Activated CD4-positive, CD25-positive, alpha-beta regulatory T cell treated with anti-CD3 and anti-CD28 coated beads, Interleukin-2, amount 50 U/mL, for 72 hours (primary cell): ENCODE results near the gene FBXL12.
"Not testable (repeated sequence)": the region's sequence is repeated elsewhere in the genome, so short reads cannot be mapped to it uniquely, and the experiment has no call there.

Source experiments
- DNase-seq: peaks from one replicate; pipeline ENCODE4 v3.0.0; 2021

The FBXL12 gene

DNA sequence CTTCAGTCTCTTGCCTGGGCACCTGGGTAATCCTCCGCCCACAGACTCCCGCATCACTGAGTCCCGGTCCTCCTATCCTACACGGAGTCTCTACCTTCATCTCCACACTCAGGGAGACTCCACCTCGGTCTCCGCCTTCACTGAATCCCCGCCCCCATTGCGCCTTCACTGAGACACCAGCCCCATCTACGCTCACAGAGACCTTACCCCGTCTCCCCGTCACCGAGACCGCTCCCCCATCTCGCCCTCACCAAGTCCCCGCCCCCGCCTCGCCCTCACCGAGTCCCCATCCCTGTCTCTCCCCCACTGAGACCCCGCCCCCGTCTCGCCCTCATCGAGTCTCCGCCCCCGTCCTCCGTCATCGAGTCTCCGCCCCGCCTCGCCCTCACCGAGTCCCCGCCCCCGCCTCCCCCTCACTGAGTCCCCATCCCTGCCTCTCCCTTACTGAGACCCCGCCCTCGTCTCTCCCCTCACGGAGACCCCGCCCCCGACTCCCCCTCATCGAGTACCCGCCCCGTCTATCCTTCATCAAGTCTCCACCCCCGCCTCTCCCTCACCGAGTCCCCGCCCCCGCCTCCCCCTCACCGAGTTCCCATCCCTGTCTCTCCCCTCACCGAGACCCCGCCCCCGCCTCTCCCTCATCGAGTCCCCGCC is 27.2 kb downstream of the FBXL12 start:
- peak; percentile 87 for DNase-seq

DNA sequence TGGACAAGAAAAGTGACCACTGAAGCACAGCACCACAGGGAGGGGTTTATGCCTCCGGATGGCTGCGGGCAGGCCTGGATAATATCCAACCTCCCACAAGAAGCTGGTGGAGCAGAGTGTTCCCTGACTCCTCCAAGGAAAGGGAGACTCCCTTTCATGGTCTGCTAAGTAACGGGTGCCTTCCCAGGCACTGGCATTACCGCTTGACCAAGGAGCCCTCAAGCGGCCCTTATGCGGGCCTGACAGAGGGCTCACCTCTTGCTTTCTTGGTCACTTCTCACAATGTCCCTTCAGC is 27.9 kb downstream of the FBXL12 start:
- not testable (repeated sequence) for DNase-seq

DNA sequence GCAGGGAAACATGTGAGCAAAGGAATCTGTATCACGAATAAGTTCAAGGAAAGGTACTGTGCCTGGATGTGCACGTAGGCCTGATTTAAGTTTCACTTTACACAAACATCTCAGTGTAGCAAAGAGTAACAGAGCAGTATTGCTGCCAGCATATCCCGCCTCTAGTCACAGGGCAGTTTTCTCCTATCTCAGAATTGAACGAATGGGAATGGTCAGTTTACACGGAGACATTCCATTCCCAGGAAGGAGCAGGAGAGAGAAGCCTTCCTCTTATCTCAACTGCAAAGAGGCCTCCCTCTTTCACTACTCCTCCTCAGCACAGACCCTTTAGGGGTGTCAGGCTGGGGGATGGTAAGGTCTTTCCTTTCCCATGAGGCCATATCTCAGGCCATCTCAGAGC is 29.3 kb downstream of the FBXL12 start:
- not testable (repeated sequence) for DNase-seq

DNA sequence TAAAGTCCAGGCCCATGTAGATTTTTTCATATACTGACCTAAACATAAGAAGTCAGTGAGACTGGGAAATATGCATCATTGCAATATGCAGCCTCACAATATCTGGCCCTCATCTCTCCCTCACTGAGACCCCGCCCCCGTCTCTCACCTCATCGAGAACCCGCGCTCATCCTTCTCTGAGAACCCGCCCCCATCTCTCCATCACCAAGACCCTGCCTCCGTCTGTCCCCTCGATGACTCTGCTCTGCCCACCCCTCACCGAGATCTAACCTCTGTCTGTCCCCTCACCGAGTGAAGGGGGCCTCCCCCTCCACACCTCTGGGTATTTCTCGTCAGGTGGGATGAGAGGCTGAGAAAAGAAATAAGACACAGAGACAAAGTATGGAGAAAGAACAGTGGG is 29.8 kb downstream of the FBXL12 start:
- no peak for DNase-seq

DNA sequence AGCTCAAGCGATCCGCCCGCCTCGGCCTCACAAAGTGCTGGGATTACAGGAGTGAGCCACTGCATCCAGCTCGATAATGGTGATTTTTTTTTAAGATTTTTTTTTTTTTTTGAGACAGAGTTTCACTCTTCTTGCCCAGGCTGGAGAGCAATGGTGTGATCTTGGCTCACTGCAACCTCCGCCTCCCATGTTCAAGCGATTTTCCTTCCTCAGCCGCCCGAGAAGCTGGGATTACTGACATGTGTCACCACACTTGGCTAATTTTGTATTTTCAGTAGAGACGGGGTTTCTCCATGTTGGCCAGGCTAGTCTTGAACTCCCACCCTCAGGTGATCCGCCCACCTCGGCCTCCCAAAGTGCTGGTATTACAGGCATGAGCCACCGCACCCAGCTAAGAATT is 30.3 kb downstream of the FBXL12 start:
- DNase-seq = not testable (repeated sequence)

DNA sequence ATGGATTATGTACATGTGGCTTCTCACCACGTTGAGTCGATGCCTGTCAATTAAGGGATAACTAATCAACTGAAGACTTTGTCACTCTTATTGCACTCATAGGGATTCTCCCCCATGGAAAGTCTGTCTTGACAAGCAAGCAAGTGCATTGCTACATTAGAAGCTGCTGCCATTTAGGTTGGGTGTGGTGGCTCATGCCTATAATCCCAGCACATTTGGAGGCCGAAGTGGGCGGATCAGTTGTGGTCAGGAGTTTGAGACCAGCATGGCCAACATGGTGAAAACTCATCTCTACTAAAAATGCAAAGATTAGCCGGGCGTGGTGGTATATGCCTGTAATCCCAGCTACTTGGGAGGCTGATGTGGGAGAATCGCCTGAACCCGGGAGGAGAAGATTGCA is 32.1 kb downstream of the FBXL12 start:
- no peak for DNase-seq

DNA sequence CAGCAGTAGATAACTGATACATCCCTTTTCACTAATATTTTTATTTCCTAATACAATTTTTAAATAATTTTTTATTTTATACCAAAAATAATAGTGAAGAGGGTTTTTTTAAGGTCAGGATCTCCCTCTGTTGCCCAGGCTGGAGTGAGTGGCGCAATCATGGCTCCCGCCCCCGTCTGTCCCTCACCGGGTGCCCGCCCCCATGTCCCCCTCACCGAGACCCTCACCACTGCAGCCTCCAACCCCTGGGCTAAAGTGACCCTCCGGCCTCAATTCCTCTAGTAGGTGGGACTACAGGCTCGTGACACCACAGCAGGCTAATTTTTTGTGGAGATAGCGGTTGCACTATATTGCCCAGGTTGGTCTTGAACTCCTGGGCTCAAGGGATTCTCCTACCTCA is 32.5 kb downstream of the FBXL12 start:
- no peak for DNase-seq

DNA sequence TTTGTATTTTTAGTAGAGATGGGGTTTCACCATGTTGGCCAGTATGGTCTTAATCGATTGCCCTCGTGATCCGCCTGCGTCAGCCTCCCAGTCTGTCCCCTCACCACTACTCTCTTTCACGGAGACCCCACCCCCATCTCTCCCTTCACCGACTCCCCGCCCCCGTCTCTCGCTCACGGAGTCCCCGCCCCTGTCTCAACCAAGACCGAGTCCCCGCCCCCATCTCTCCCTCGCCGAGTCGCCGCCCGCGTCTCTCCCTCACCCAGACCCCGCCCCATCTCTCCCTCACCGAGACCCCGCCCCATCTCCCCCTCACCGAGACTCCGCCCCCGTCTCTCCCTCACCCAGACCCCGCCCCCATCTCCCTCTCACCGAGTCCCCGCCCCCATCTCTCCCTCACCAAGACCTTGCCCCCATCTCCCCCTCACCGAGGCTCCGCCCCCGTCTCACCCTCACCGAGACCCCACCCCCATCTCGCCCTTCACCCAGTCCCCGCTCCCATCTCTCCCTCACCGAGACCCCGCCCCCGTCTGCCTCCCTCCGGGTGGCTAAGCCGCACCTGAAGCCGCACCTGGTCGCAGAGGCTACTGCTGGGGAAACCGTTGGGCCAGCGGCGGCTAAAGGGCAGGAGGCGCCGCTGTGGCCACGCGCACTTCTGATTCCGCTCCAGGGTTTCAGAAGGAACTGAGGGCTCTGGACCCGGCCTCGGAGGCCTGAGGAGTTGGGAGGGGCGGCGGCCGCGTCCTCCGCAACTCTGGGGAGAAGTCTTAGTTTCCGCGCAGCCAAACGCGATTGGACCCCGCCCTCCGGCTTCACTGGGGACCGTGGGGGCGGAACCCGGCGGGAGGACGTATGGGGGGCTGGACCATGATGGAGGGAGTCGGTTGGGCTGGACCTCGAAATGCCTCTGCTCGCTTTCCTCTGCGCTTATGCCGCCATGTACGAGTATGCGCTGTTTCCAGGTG is 33.2 kb downstream of the FBXL12 start:
- DNase-seq = peak; percentile 96

DNA sequence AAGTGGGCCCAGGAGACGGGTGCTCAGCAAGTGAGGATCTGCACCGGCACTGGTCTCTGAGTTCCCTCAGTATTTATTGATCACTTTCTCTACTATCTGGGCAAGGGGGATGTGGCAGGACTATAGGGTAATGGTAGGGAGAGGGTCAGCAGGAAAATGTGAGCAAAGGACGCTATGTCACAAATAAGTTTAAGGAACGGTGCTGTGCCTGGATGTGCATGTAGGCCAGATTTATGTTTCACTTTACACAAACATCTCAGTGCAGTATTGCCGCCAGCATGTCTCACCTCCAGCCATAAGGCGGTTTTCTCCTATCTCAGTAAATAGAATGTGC is 34.7 kb downstream of the FBXL12 start:
- DNase-seq = not testable (repeated sequence)

DNA sequence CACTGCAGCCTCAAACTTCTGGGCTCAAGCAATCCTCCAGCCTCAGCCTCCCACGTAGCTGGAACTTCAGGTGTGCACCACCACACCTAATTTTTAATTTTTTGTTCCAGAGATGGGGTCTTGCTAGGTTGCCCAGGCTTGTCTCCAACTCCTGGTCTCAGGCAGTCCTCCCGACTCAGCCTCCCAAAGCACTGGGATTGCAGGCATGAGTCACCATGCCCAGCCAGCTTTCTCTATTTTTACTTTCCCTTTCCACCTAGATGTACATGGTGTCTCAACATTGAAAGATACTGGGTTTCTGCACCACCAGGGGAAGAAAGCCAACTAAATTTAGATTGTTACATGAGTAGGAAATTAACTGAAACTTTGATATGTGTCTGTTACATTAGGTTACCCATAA is 36.5 kb downstream of the FBXL12 start:
- DNase-seq = no peak

DNA sequence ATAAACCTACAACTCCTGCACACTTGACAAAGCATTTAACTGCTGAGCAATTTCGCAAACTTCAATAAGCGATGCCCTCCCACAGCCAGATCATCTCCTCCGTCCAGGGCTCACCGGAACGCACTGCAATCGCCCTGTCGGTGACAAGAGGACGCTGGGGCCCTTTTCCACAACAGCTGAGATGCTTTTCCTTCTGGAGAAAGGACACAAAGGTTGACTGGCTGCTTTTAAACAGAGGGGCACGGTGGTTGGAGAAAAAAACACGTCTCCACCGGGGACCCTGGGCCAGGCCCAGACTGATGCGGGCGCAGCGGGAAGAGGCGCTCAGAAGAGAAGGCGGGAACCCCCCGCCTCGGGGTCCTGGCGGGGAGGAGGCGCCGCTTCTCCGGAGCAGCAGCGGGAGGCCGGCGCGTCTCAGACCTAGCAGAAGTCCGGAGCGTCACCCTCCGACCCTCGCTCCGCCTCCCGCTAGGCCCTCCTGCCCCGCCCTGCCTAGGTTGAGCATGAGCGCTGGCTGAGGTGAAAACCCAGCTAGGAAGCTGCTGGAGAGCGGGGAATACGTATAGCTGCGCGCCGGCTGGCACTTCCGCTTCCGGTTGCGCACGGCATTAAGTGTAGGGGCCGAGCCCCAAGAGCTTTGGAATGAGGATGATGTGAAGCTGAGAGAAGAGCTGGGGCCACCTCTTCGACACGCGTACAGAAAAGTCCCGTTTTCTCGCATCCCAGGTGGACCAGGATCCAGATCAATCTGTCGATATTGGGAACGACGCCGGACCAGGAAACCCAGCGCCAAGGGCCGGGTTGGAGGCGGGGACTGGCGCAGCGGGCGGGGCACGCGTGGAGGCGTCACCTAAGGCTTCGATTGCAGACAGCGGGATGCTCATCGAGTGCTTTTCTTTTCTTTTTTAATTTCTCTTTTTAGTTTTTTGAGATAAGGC is 50.4 kb downstream of the FBXL12 start, which contains the start of gene ZNF846:
Gene ZNF846 (minus strand): TSS at position 564 of the 938 bp plus-strand sequence. CDS start 3,788 bp downstream, outside the sequence.
- peak; percentile 90 for DNase-seq
